PC-3 (cell line): ENCODE results near the gene SP100.

Experiments used
- EZH2 ChIP-seq: fragments of 300-600 bp; sonication (generic); IDR thresholded peaks from one replicate; pipeline ENCODE4 v1.6.1; 2017; ENCODE audit warnings: antibody characterized with exemption, mild to moderate bottlenecking, low read length; ENCODE audit not compliant: unreplicated experiment
- TF ChIP-seq, protein P1 (sequence below): fragments of 300-600 bp; sonication (generic); conservative IDR thresholded peaks from 2 replicates; pipeline ENCODE4 v1.5.1; 2017; ENCODE audit warnings: antibody characterized with exemption, low read depth, mild to moderate bottlenecking, low read length

DNA sequence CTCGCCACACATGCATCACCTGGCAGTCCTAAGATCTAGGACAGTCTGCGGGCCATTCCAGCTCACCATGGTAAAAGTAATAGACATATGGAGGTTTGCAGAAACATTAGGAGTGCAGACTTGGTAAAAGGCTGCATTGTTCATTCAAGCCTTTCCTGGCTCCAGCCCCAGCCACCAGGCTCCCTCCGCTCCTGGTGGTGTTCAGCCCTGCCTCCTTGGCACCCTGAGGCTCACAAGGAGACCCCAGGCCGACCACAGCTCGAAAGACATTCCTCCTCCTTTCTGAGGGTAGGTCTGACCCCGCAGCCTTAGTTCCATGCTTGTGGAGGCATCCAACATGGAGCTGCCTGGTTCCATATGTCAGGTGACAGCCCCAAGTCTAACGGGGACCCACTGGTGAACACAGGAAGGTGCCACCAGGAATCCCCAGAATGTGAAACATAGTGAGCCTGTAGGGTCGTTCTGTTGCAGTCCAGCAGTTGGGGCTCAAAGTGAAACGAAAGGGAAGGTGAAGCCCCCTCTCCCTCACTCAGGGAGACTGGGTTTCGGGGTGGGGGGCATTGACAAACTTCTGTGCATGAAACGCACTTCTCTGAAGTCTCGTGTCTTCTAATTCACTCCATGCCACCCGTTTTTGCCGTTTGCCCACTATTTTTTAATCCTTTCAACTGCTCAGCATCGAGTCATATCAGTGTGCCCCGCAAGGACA, 5.0 kb upstream of the SP100 start:
- TF ChIP-seq, protein P1, sequence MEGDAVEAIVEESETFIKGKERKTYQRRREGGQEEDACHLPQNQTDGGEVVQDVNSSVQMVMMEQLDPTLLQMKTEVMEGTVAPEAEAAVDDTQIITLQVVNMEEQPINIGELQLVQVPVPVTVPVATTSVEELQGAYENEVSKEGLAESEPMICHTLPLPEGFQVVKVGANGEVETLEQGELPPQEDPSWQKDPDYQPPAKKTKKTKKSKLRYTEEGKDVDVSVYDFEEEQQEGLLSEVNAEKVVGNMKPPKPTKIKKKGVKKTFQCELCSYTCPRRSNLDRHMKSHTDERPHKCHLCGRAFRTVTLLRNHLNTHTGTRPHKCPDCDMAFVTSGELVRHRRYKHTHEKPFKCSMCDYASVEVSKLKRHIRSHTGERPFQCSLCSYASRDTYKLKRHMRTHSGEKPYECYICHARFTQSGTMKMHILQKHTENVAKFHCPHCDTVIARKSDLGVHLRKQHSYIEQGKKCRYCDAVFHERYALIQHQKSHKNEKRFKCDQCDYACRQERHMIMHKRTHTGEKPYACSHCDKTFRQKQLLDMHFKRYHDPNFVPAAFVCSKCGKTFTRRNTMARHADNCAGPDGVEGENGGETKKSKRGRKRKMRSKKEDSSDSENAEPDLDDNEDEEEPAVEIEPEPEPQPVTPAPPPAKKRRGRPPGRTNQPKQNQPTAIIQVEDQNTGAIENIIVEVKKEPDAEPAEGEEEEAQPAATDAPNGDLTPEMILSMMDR, result no peak
- no peak for TF ChIP-seq EZH2
